K562 (cell line): ENCODE results near the gene OR2A42. TPM values are rescaled to one million over a fixed set of nuclear protein-coding genes. Genes with fewer than 3 reads are reported as not detected.
A peak's percentile ranks its signal among the peaks of the same experiment; 100 is the strongest.
"Not testable (repeated sequence)": the region's sequence is repeated elsewhere in the genome, so short reads cannot be mapped to it uniquely, and the experiment has no call there.

Experiments
- ATAC-seq: fragments of 200-7000 bp; cut with Tn5 transposase; 3 replicates; pipeline ENCODE4 v1.9.1; 2020; ENCODE audit warnings: moderate library complexity
- BruUV-seq: library from RNA; stranded (reverse); fragments of 400-500 nt; replicated peaks from 2 replicates; lab custom pipeline; 2021; lab: Mats Ljungman, UMichigan
- CTCF ChIA-PET: fragments of 300-600 bp; formaldehyde crosslinking; extraction: SDS; loops from one replicate; lab custom pipeline; 2021; ENCODE audit warnings: low intra/inter-chr PET ratio; lab: Yijun Ruan, JAX
- POLR2A ChIA-PET: fragments of 300-600, 350-650 bp; sonication (Branson Sonifier 250); formaldehyde crosslinking; extraction: SDS; loops from one replicate; lab custom pipeline; 2021; ENCODE audit warnings: antibody characterized with exemption, inconsistent platforms; lab: Yijun Ruan, JAX
- DNase-seq, 4 experiments: peaks; one replicate each; pipeline versions ENCODE4 v3.0.0 to v3.0.0-alpha.2; 2011 to 2018; ENCODE audit warnings: low spot score in 3 of 4, mixed read lengths in 3 of 4; ENCODE audit errors: extremely low read depth in 1 of 4
- FAIRE-seq: peaks from 2 replicates; lab custom pipeline; 2011; peaks lifted over from hg19 to GRCh38; lab: Jason Lieb, UNC
- H2AFZ ChIP-seq: 2 replicates; pipeline ENCODE4 v1.6.0; 2011; ENCODE audit warnings: low read depth, low read length, control low read depth, inconsistent platforms
- H3K27ac ChIP-seq: fragments of 200-600 bp; 3 replicates; pipeline ENCODE4 v1.8.0; 2011; ENCODE audit warnings: low read depth, mild to moderate bottlenecking, control low read depth, inconsistent platforms, low read length, moderate library complexity, mixed read lengths; ENCODE audit errors: extremely low read depth
- H3K27me3 ChIP-seq, 2 experiments: fragments of 300-600 bp in 1 of 2; 2 replicates in 1 of 2; 3 replicates in 1 of 2; pipeline versions ENCODE4 v1.6.0 to v1.8.0; 2011; ENCODE audit warnings: inconsistent platforms in 2 of 2, low read length in 2 of 2, mild to moderate bottlenecking in 1 of 2, mixed read lengths in 1 of 2, moderate library complexity in 1 of 2; ENCODE audit not compliant: control insufficient read depth in 2 of 2, insufficient read depth in 2 of 2
- H3K36me3 ChIP-seq: fragments of 300-600 bp; 3 replicates; pipeline ENCODE4 v1.8.0; 2011; ENCODE audit warnings: mild to moderate bottlenecking, low read length, inconsistent platforms; ENCODE audit not compliant: control insufficient read depth, insufficient read depth
- H3K4me1 ChIP-seq, 2 experiments: fragments of 200-600 bp in 1 of 2; replicated peaks in 1 of 2; 2 replicates in 1 of 2; 3 replicates in 1 of 2; pipeline versions ENCODE4 v1.5.1 to v1.8.0; 2011; ENCODE audit warnings: inconsistent platforms in 2 of 2, low read length in 2 of 2, mild to moderate bottlenecking in 1 of 2, mixed read lengths in 1 of 2, moderate library complexity in 1 of 2; ENCODE audit not compliant: control insufficient read depth in 2 of 2, insufficient read depth in 2 of 2
- H3K4me2 ChIP-seq: 2 replicates; pipeline ENCODE4 v1.6.1; 2011; ENCODE audit warnings: low read length, control low read depth, inconsistent platforms, mixed read lengths; ENCODE audit not compliant: insufficient read depth
- H3K4me3 ChIP-seq: fragments of 200-600 bp; sonication (generic), shearing (Covaris generic); 2 replicates; pipeline ENCODE4 v1.5.1; 2016; ENCODE audit warnings: control low read depth, inconsistent platforms
- H3K79me2 ChIP-seq: fragments of 200-600 bp; 3 replicates; pipeline ENCODE4 v1.8.0; 2011; ENCODE audit warnings: low read length, inconsistent platforms; ENCODE audit not compliant: control insufficient read depth, insufficient read depth
- H3K9ac ChIP-seq, 2 experiments: 2 replicates each; pipeline versions ENCODE4 v1.6.0 to v1.6.1; 2011; ENCODE audit warnings: low read depth in 2 of 2, low read length in 2 of 2, control low read depth in 1 of 2, inconsistent platforms in 1 of 2, mild to moderate bottlenecking in 1 of 2, mixed read lengths in 1 of 2; ENCODE audit not compliant: insufficient read depth in 1 of 2
- H3K9me1 ChIP-seq: one replicate; pipeline ENCODE4 v1.6.0; 2011; ENCODE audit warnings: inconsistent platforms, mild to moderate bottlenecking, low read length, moderate library complexity; ENCODE audit not compliant: control insufficient read depth, insufficient read depth
- H3K9me3 ChIP-seq: replicated peaks from 2 replicates; pipeline ENCODE4 v1.5.1; 2011; ENCODE audit warnings: low read depth, low read length, inconsistent platforms; ENCODE audit not compliant: control insufficient read depth, insufficient read depth
- H4K20me1 ChIP-seq: replicated peaks from 2 replicates; pipeline ENCODE4 v1.6.1; 2011; ENCODE audit warnings: low read length, inconsistent platforms, mixed read lengths; ENCODE audit not compliant: control insufficient read depth, insufficient read depth
- WGBS: fragments of 100-300 bp; shearing (Covaris generic); methylation state at CpG from one replicate; pipeline ENCODE4 v1.1.6; 2016; ENCODE audit warnings: low coverage, mixed read lengths; ENCODE audit not compliant: insufficient coverage; ENCODE audit errors: missing lambda C conversion rate; 5-methylcytosine and 5-hydroxymethylcytosine counted together
- in situ Hi-C: fragments of 300-500 bp; cut with MboI; formaldehyde crosslinking; loops from 4 replicates; pipeline ENCODE4 v1.15.0; 2018; ENCODE audit warnings: inconsistent platforms, mixed read lengths
- intact Hi-C: fragments of 100-400 bp; cut with micrococcal nuclease; formaldehyde crosslinking; loops from 2 replicates; pipeline ENCODE4 v1.14.2; 2022
- polyA plus RNA-seq, 8 experiments: library from polyadenylated mRNA; depleted of rRNA in 4 of 8; stranded (reverse) in 5 of 8; unstranded in 3 of 8; fragments of >200 nt; fragmentation: Nextera tagmentation in 2 of 8; fragmentation: Illumina TruSeq in 1 of 8; extraction: Ambion mirVana in 2 of 8; extraction: Trizol in 1 of 8; gene quantifications; 2 replicates each; pipeline versions ENCODE4 v1.2.1 to v1.2.3, GENCODE V29; 2011 to 2014; ENCODE audit warnings: inconsistent platforms in 1 of 8, missing spikeins in 1 of 8
- total RNA-seq, 7 experiments: library from RNA; depleted of rRNA in 6 of 7; stranded (reverse); fragments of >200 nt in 6 of 7; fragmentation: Illumina TruSeq in 2 of 7; extraction: Trizol in 2 of 7; gene quantifications; 2 replicates each; pipeline versions ENCODE4 v1.2.1 to v1.2.3, GENCODE V29; 2011 to 2021; ENCODE audit warnings: low replicate concordance in 1 of 7

OR2A42 gene
- total and polyA plus RNA-seq, 9 of the 15 experiments (the other 6 are each of a cell fraction or from before 2014, with no cell fraction given) = not detected

GRCh38 chr7:144282490-144282889, 43.1 kb upstream of the OR2A42 start:
- POLR2A ChIA-PET = not testable (repeated sequence)

GRCh38 chr7:144281981-144282380, 42.6 kb upstream of the OR2A42 start:
- H3K9ac ChIP-seq, H3K27me3 ChIP-seq, H2AFZ ChIP-seq, DNase-seq, H3K27ac ChIP-seq, in situ Hi-C loops, H3K79me2 ChIP-seq, H3K4me1 ChIP-seq, BruUV-seq, H3K4me2 ChIP-seq, H3K9me3 ChIP-seq, H3K4me3 ChIP-seq, CTCF ChIA-PET, POLR2A ChIA-PET, H3K36me3 ChIP-seq, H4K20me1 ChIP-seq, H3K9me1 ChIP-seq, intact Hi-C loops: not testable (repeated sequence)
- FAIRE-seq = peak; percentile 55
- peak; percentile 18; the same call in 2 of the 3 replicates for ATAC-seq
- no CpG with 5 or more reads among the region's 8 CpGs for WGBS

More at GRCh38 chr7:144282490-144282889, 43.1 kb upstream of the OR2A42 start:
- ATAC-seq, H4K20me1 ChIP-seq, H3K27ac ChIP-seq, FAIRE-seq, H3K79me2 ChIP-seq, H2AFZ ChIP-seq, H3K27me3 ChIP-seq, H3K4me3 ChIP-seq, H3K9me1 ChIP-seq, H3K4me2 ChIP-seq, DNase-seq, intact Hi-C loops, BruUV-seq, H3K36me3 ChIP-seq, H3K9me3 ChIP-seq, in situ Hi-C loops, CTCF ChIA-PET, H3K9ac ChIP-seq, H3K4me1 ChIP-seq: not testable (repeated sequence)
- 0% methylated on average over 2 of the region's 4 CpGs for WGBS
